NCI-H82 treated with DMSO at 0.1 percent for 48 hours (cell line): Measurements from ENCODE around the gene CACNA1E.

Source experiments
- DNase-seq: peaks from one replicate; lab custom pipeline; 2025; ENCODE audit not compliant: unreplicated experiment; lab: John Stamatoyannopoulos, UW

The CACNA1E gene

GRCh38 chr1:181482521-181483284 lies 614 bp upstream of the CACNA1E start:
- no peak for DNase-seq

GRCh38 chr1:181484821-181485220 lies 1.5 kb downstream of the CACNA1E start:
- DNase-seq = no peak

- no peak for DNase-seq
Observed at GRCh38 chr1:181485287-181486097, 2.2 kb downstream of the CACNA1E start.

GRCh38 chr1:181486098-181486420 lies 2.7 kb downstream of the CACNA1E start:
- no peak for DNase-seq

GRCh38 chr1:181488866-181489265 lies 5.5 kb downstream of the CACNA1E start:
- DNase-seq = no peak

DNA sequence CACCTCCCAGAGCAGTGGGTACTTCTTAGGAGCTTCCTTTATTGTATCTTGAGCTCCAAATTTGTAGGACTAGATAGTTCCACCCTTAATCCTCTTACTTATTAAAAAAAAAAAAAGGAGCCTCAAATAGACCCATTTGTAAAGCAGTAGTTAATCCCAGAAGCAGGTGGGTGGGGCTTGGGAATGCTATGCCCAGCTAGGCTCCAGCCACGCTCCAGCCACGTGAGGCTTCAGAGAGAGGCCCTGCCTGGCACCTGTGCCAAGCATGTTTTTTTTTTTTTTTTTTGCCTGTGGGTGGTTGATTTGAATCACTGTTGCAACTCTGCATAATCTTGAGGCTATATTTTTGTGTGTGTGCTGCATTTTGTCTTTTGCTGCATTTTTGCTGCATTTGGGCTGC lies 7.0 kb downstream of the CACNA1E start:
- DNase-seq = no peak

- no peak for DNase-seq
Observed at GRCh38 chr1:181490740-181491712, 7.7 kb downstream of the CACNA1E start.

GRCh38 chr1:181493166-181493565 lies 9.8 kb downstream of the CACNA1E start:
- DNase-seq = no peak

GRCh38 chr1:181493885-181494284 lies 10.6 kb downstream of the CACNA1E start:
- DNase-seq = no peak

DNA sequence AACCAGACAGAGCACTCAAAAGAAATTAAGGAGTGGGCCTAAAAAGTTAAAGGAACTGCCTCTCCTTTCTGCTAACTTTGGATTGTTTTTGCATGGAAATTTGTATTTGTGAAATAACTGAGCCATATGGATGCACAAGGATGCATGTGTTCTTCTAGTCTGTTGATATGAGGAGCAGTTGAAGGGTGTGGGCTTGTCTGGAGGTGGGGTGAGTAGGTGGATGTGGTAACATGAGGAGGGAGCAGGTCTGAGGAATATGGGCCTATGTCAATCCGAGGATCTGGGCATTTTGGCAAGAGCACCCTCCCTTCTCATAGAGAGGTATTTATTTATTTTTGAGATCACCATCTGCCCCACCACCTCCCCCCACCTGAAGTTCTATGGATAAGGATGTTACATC lies 13.4 kb downstream of the CACNA1E start:
- DNase-seq = no peak

DNA sequence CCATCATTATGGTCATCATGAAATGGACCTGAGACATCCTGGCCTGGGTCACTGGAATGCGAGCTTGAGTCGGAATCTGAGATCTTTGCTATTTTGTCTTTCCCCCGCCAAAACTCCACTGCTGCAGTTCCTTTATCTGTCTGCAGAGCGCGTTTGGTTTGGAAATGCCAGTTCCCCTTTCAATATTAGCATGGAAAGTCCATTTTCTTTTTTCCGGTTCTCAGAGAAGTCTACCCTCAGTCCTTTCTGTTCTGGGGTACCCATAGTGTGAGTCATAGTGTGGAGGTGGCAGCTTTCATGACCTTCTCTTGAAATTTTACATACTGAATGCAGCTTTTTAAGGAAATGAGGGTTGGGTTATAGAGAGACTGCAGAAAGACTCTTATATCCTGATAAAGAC lies 14.6 kb downstream of the CACNA1E start:
- DNase-seq = no peak

DNA sequence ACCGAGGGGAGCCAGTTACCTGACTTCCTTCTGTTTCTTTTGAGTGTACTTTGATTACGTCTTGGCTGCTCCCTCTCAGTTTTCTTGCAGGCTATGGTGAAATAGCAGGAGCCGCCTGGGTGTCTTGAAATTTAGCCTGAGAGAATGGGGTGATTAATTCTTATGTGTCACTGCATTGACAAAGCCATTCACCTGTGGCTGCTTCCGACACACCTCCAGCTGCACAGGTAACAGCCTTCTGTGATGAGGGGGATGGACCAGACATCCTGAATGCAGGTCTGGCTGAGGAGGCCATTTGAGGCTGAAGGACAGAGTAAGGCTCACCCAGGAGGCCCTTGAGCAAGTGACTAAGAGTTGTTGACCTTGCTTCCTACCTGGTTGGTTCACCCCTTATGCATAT lies 16.5 kb downstream of the CACNA1E start:
- DNase-seq = no peak

DNA sequence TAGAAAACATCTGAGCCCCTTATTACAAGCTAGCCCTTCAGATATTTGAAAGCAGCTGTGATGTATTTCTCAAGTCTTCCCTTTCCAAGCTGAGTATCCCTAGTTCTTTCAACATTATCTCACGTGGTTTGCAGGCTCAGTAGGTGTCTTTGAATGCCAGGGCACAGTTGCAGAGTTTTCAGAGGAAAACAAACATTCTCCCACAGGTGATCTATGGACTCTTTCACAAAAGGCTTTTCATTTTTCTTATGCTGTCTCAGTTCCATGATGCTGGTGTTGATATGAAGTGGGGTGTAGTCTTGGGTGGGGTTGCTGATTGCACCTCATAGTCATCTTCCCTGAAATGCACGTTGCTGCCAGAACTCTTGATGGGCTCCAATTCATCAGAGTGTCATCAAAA lies 17.3 kb downstream of the CACNA1E start:
- no peak for DNase-seq

DNA sequence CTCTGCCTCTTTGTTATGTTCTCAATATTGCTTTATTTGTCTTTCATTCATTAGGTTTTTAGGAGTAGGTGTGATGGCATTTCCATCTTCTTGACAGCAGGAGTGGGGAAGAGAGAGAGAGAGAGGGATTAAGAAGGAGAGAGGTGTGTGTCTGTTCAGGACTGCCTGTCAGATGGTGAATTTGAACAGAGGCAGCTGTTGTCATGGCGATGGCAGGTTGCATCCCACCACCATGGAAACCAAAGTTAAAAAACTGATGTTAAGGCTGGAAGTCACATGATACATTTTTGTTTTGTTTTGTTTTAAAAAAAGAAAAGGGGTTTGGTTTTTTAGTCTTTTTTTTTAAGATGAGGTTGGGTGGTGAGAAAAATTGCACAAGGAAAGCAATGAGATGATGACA lies 18.3 kb downstream of the CACNA1E start:
- DNase-seq = no peak

DNA sequence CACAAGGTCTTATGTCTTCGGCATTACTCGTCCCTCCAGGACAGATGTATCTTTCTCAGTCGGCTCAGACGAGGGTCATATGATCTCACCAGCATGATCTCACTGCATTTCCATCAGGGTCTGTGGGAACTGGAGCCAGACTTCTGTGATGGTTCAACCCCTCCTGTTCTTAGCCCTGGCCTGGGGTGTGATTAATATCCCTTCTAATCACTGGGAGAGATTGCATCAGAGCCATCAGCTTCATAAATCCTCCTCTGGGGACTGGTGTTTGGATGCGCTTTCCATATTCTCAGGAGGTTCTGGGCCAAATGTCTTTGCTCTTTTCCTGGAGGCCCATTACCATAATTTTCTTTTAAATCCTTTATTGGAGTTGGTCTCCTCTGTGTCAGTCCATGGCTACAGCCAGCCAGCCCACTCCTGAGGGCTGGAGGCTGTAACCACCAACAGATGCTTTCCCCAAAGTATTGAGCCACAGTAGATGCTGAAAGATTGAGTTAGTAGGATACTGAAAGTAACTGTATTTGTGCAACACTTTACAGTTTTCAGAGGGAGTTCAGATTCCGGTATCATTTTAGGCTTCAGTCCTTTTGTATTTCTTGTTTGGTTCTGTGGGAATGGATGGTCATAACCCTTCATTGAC lies 20.0 kb downstream of the CACNA1E start:
- no peak for DNase-seq

DNA sequence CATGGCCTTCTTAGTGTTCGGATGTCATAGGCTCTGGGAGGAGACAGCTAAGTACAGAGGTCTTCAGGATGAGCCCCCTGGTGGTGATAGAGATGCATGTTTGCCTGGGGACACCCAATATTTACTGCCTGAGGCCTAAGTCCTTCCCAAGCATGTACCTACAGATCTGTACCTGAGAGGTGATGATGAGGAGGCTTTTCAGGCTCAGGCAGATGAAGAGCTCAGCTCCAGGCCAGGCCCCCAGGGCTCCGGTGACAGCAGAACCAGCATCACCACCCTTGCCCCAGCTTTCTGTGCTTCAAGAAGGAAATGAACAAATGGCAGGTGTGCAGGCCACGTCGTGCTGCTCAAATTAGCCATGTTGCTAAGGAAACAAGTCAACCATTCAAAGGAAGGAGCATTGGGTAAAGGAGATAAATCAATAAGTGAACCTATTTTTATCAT lies 21.1 kb downstream of the CACNA1E start:
- peak; percentile 53 for DNase-seq

- DNase-seq = no peak
Observed at GRCh38 chr1:181506563-181507353, 23.4 kb downstream of the CACNA1E start.

GRCh38 chr1:181508486-181509165 lies 25.3 kb downstream of the CACNA1E start:
- no peak for DNase-seq

DNA sequence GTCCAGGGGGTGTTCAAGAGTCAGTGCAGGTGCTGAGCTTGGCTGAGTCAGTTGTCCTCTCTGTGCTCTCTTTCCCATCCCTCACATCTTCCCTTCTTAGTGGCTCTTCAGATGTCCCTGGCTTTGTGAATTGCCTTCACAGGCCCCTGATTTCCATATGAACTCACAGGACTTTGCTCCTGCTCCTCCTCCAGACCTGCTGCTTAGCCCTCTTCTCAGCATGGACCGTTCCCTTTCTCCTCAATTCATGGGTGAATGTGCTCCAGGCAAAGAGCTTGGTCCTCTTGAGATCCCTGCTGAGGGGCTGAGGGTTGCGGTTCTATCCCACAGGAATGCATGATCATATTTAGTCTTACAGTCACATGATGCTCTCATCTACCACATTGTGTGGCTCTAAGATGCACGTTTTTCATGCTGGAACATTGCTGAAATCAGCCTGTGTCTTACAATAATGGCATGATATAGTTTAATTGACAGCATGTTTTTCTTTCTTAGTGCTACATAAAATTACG lies 30.5 kb downstream of the CACNA1E start:
- no peak for DNase-seq
